OCI-M2 (cell line): ENCODE data around the gene EDEM1.

Experiments used
- DNase-seq: peaks from one replicate; lab custom pipeline; 2025; ENCODE audit not compliant: unreplicated experiment; lab: John Stamatoyannopoulos, UW

Gene EDEM1

DNA sequence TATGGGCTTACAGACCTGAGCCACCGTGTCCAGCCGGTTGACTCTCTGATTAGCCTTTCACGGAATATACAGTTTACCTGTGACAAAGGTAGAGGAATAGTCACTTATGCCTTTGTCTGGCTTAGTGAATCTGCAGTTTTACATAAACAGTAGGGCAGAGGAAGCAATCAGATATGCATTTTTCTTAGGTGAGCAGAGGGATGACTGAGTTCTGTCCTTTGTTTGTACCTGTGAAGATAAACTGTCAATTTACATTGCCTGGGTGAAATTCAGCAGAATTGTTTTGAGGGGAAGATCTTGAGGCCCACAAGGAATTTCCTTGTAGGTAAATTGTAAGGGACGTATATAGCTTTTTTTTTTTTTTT, 10.8 kb downstream of the EDEM1 start:
- DNase-seq: no peak

DNA sequence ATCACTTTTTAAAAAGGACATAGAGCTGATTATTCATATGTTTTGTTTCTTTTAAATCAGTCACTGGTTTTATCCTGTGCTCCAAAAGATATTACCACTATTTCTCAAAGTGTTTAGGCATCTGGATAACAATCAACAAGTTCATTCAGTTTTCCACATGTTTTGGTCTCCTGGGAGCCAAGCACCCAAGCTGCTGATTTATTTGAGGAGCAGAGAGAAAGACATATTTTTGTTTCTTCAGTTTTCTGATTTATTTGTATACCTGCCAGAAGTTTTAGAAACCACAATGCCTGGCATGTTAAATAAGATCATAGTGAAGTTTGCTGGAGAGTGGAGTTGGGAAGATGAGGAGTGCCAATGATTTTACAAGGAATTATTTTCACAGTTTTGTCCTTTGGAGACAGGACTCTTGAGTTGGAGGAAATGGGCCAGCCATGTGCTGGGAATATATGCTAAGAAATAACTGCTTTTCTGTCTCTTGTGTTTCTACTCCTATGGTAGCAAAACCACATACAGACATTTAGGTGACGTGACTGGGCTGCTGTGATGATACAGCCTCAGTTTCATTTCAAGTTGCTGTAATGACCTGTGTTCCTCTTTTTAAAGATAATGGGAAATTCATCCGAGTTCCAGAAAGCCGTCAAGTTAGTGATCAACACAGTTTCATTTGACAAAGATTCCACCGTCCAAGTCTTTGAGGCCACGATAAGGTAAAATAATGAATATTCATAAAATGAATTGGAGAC, 11.7 kb downstream of the EDEM1 start:
- DNase-seq: no peak

DNA sequence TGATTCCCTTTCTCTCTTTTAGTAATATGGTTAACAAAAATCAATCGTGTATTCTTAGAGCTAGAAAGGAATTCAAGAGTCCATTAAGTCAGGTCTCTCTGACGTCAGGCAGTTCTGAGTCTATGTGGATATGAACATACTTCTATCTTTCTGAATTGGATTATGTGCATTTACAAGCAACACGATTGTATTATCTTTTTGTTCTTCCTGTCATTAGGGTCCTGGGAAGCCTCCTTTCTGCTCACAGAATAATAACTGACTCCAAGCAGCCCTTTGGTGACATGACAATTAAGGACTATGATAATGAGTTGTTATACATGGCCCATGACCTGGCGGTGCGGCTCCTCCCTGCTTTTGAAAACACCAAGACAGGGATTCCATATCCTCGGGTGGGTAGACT, 14.0 kb downstream of the EDEM1 start:
- DNase-seq: no peak

DNA sequence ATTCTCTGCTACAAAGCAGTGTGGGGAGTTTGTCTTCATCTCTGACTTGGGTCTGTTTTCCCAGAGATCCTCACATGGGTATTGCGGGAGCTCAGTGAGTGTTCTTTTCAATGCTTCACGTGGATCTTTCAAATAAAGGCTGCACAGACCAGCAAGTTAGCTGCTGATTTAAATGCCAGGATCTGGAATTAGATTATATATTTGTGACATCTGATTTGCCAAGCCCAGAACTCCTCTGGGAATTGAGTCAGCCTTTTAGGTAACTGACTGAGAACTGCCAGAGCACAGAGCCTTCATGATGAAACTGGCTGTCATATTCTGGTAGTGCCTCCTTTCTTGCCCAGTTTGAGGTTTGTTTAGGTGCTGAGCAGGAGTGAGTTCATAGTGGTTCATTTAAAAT, 14.7 kb downstream of the EDEM1 start:
- no peak for DNase-seq

DNA sequence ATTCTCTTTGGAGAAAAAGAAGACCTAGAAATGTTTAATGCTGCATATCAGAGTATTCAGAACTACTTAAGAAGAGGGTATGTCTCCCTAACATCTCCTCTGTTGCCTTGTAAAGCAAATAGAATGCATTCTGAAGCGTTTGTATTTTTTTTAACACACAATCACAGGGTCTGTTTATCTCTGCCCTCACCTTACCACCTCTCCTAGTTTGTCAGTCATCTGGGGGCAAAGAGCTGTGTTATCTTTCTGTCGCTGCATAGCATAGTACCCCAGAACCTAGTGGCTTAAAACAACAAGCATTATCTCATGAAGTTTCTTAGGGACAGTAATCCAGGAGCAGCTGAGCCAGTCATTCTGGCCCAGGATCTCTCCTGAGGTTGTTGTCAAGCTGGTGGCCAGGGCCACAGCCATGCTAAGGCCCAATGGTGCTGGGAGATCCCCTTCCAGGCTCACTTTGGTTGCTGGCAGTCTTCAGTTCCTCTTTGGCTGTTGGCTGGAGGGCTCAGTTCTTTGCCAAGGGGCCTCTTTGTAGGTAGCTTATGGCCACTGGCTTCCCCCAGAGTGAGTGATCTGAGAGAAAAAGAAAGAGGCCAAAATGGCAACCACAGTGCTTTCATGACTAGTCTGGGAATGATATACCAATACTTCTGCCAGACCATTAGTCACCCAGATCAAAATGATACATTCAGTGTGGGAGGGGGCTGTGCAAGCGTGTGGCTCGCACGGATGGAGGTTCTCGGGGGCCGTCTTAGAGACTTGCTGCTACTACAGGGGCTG, 17.8 kb downstream of the EDEM1 start:
- DNase-seq: no peak

DNA sequence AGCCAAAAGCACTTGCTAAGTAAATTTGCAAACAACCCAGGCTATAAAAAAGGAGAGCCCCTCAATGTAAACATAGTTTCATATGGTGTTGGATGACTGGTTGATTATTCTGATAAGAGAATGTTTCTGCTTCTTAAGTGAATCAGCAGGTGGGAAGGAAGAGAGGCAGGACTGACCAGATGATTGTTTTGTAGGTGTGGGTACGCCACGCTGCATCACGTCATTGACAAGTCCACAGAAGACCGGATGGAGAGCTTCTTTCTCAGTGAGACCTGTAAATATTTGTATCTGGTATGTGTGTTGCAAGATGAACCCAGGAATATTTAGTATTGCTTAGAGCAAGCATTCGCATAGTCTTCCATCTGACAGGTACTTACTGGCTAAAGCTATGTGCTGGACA, 23.4 kb downstream of the EDEM1 start:
- DNase-seq: no peak

DNA sequence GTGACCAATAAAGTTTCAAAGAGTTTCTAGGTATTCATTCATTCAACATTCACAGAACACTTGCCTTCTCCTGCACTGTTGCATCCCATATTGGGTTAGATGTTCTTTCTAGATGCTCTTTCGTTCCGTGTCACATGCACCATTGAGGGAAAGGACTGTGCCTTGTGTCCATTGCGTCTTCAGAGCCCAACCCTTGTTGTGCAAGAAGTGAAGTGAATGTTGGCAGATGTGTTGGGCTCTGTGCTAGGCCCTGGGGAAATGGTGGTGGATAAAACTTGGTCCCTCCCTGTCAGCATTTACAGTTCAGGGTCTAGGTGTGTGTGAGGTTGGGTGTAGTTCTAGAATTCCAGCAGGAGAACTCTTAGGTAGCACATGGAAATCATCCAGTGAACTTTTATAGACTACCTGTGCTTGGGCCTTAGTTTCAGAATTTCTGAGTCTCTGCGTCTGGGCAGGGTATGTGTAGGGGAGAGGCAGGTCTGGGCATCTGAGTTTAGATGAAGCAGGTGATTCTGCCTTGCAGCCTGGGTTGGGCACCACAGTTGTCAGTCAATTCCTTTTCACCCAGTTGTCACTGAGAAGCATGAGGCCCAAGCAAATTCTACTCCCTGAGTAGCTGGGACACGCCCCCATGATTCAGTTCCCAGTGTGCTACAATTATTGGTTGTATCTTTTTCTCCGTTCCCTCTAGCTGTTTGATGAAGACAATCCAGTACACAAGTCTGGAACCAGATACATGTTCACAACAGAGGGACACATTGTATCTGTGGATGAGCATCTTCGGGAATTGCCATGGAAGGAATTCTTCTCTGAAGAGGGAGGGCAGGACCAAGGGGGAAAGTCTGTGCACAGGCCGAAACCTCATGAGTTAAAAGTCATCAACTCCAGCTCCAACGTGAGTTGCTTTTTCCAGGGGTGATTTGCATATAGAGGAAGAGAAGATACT, 25.4 kb downstream of the EDEM1 start:
- no peak for DNase-seq

DNA sequence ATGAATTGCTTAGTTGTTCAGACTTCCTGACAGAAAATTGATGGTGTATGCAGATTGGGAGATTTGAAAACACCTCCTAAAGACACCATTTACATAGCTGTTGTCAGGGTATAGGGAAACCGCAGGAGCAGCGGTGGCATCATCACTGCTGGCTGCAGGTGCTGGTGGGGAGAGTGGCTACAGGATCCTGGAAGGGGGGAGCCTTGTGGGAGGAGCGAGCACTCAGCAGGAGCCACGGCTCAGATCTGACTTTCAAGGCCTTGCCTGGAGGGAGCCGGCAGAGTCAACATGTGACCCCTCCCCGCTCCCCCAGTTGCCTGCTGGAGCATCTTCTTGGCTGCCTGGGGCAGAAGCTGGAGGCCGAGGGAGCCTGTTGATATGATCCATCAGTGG, 26.1 kb downstream of the EDEM1 start:
- DNase-seq: no peak

DNA sequence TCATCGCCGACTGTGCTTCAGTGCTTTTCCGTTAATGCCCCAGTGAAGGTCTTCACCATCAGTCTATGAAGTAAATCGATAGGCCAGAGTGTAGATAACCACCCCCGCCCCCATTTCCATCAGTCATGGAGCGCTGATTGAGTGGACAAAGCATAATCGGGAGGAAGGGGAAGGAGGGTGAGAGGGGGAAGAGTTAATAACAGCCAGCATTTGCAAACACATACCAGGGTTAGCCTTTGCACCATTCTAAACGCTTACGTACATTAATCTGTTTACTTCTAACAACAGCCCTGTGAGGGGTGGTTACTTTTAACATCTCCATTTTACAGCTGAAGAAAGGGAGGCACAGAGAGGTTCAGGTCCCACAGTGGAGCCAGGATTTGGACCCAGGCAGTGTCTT, 26.8 kb downstream of the EDEM1 start:
- DNase-seq: no peak

DNA sequence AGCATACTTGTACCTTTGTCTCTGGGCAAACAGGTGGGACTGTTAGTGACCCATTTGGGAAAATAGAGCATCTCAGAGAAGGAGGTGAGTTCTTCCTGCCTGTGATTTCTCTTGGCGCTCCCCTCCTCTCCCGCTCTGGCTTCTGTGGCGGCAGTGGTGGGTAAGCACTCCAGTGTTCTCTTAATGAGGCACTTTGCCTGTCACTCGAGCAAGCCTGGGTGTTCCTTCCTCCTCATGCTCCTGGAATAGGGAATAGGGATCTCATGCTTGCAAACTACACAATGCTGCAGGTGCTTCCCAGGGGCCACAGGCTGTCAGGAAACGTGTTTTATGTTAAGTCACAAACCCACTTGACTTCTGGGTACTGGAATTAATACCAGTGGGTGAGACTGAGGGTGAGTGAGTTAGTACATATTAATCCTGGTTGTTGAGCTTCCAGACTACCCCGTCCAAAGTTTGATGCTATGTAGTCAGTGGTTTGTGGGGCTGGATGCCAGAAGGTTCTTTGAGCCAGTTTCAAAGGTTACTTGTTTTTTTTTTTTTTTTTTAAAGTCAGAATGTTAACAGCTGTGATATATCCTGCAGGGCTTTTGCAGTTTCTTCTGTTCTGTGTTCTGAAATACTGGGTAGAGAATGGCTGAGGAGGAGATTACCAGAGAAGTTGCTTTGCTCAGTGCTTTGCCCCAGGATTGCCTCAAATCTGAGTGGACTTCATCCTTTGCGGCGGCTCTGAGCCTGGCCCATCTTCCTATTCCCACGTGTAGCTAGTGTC, 30.5 kb downstream of the EDEM1 start:
- DNase-seq: no peak

DNA sequence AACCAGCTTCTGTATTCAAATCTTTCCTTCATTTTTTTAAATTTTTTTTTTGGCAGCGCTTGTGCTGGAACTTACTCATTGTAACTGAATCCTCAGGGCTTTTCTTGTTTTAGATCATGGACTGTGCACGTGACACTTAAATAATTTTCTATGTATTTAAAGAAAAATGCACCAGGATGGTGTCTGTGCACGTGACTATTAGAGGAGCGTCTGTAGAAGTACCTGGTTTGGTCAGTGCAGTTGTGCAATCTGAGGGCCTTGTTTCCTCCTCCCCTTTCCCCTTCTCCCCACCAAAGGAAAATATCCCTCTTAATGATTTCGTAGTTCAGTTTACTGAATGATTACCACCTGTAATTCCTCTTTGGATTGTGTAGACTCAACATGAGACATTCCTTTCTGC, 31.3 kb downstream of the EDEM1 start:
- no peak for DNase-seq

DNA sequence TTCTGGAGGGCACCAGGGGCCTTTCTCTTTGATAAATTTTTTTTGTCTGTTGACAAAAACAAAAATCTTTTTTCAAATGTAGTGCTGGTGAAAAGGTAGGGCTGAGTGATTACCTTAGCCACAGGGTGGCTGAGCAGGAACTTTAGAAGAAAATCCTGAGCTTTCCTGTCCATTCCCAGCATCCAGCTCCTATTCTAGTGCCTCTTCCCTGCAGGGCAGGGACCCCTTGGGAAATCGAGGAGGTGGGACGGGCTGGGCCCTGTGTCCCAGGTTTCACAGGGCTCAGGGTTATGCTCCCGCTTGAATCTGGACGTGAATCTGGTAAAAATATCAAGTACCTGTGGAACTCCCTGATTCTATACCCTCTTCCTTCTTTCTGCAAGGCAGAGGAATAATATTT, 31.7 kb downstream of the EDEM1 start:
- DNase-seq: no peak

DNA sequence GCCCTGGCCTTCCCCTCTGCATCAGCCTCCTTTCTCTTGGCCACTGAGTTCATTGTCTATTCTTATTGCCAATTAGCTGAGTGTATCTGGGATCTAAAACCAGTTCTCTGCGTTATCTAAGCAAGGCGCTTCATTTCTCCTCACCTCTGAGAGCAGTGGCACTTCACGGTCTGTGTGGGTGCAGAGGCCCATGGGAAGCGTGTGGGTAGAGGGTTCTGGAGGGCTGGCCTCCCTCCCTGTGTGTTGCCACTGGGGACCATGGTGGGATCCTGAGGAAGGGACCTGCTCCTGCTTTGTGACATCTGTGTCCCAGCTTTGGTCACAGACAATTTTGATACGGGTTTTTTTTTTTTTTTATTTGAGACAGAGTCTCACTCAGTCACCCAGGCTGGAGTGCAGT, 32.7 kb downstream of the EDEM1 start:
- DNase-seq: no peak

DNA sequence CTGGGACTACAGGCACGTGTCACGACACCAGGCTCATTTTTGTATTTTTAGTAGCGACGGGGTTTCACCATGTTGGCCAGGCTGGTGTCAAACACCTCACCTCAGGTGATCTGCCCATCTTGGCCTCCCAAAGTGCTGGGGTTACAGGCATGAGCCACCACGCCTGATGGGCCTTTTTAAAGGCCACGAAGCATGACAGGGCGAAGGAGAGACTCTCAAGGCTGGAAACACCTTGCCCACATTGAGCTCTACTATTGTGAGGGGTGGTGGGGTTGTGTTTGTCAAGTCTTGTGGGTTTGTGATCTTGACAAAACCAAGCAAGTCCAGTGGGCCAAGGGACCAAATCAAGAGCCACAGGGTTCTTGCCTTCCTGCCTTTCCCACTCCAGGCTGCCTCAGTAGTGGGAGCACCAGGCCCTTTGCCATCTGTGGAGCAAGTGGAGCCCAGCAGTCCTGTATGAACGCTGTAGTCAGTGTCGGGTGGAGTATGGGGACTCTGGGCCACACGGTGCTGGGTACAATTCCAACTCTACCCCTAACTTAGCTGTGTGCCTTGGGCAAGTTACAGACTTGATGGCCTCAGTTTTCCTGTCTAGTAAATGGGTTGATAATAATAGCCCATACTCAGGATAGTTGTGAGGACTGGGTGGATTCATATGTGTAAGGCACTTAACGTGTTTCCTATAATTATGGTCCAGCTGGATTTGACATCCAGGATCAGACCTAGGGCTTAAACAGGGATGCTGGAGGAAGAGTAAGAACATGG, 33.3 kb downstream of the EDEM1 start:
- DNase-seq: no peak

DNA sequence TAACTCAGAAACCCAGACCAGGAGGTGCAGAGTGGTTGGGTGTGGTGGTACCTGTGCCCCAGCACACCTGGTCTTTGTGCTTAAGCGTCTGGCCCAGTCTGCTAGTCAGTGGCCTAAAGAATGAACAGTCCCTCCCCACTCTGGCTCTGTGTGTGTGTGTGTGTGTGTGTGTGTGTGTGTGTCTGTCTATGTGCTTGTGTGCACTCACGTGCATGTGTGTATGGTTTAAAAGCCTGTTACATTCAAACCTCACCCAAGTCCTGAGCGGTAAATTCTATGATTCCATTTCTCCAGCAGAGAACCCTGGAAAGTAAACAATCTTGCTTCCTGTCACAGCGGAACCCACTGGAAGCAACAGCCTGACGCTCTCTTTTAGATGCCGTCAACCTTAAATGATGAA, 34.2 kb downstream of the EDEM1 start:
- DNase-seq: no peak

DNA sequence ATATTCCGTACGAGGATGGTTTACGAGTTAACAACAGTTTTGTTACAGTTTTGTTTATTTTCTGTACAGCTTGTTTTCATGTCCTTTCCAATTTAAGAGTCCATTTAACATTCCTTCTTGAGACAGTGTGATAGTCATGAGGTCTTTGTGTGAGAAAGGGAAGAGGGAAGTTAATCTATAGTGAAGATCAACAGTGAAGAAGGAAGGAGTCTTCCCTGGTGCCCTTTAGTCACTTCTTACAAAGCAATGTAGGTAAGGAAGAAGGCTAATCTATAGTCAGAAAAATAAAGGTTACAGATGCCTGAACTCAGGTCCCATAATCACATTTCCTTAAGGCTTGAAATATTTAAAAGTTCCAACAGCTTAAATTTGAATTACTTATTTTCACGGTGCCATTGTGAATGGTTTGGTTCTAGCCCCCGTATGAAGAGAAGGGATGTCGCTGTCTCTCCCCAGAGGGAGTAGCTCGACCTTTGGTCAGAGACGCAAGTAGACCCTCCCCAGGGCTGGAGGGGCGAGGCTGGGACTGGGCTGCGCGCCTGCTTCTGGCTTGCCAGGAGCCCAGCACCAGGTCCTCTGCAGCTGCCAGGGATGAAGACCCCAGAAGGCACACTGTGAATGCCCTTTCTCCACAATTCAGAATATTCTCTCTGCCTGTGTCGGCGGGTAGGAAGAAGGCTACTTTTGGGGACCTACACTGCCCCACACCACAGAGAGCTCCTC, 34.9 kb downstream of the EDEM1 start:
- DNase-seq: no peak

DNA sequence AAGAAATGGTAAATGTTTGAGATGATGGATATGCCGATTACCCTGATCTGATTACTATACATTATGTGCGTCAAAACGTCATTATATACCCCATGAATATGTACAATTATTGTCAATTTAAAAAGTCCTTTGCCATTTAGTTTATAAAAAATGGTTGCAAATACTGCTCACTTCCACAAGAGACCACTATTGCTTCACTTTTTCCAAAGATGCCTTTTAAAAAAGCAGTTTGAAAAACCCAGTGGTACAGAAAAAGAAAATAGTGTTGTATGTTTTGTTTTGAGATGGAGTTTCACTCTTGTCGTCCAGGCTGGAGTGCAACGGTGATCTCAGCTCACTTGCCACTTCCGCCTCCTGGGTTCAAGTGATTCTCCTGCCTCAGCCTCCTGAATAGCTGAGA, 39.3 kb downstream of the EDEM1 start:
- no peak for DNase-seq

DNA sequence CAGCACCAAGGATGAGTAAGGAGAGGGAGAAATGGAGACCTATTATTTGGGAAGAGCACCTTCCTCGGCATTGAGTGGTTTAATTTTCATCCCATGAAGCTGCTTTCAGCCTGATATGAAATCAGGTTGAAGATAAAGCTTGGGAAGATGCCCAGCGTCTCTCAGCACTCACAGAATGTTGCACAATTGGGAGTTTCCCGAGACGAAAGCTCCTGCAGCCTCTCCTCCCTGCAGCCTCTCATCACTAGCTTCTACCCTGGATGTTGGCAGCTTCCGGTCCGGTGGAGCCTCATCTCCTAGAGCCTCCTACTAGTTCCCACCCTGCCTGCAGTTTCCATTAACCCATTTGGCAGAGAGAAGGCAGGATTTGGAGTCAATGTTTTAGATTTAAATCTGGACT, 40.3 kb downstream of the EDEM1 start:
- no peak for DNase-seq

DNA sequence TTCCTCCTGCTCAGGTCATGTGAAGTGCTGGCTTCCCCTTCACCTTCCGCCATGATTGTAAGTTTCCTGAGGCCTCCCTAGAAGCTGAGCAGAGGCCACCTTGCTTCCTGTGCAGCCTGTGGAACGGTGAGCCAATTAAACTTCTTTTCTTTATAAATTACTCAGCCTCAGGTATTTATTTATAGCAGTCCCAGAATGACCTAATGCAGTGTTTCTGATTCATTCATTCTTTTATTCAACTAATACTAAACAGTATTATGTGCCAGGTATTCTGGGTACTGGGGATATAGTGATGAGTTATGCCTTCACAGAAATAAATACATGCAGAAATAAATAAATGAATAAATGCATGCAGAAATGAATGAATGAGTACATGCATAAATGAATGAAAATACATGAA, 41.9 kb downstream of the EDEM1 start:
- DNase-seq: no peak

DNA sequence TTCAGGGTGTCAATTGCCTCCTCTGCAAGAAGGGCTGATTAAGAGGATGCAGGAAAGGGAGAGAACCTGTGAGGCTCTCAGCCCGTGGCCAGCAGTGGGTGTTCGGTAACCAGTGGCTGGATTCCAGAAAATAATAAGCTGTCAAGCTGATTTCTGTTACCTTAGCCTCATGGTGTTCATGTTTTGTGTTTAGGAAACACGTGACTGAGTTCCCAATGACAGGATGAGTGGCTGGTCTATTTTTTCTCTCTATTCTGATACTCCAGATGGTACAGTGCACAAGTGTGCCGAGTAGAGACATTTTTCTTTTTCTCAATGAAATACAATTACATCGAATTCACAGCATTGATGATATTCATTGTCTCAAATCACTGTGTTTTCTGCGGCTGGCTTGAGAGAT, 43.6 kb downstream of the EDEM1 start:
- DNase-seq: no peak
